Islet of Langerhans (tissue), 1 donor: Measurements from ENCODE around the gene TEX51.

Source experiments
- FAIRE-seq: peaks from one replicate; lab custom pipeline; 2011; peaks lifted over from hg19 to GRCh38; lab: Jason Lieb, UNC

Gene TEX51

DNA sequence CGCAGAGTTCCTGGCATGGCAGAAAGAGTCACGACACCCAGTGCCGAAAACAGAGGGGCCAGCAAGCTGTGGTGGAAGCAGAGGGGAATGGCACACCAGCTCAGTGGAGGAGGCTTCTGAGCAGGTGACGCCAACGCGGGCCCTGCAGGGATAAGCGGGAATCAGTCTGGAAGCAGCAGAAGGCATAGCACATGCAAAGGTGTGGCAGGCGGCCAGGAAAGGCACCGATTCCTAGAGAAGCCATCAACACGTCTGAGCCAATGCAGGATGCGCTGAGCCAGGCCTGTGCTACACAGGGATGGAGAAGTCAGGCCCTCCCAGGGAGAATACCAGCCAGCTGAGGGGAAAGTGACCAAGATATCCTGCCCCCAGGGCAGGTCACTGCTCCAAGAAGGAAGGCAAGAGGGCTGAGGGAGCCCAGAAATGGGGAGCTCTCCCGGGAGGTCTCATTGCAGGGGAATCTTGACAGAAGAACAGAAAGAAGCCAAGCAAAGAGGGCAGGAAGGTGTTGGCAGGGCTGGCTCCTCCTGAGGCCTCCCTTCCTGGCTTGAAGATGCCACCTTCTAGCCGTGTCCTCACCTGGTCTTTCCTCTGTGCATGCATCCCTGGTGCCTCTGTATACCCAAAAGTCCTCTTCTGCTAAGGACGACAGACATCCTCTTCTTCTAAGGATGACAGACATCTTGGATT lies 16.3 kb downstream of the TEX51 start:
- no peak for FAIRE-seq

DNA sequence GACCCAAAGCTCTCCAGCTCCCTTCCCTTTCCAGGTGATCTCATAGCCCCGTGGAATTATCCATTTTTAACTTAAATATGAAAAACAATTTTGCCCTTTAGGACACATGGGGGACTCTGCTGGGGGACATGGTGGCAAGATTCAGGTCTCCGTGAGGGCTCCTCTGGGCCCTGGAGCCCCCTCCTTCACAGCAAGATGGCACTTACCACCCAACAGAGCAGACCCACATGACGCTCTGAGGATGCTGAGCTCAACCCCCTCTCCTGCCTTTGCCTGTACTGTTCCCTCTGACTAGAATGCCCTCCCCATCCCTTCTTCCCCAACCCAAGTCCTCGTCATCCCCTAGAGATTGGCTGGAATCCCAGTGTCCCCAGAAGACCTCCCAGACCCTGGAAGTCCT lies 17.2 kb downstream of the TEX51 start:
- FAIRE-seq, result no peak

DNA sequence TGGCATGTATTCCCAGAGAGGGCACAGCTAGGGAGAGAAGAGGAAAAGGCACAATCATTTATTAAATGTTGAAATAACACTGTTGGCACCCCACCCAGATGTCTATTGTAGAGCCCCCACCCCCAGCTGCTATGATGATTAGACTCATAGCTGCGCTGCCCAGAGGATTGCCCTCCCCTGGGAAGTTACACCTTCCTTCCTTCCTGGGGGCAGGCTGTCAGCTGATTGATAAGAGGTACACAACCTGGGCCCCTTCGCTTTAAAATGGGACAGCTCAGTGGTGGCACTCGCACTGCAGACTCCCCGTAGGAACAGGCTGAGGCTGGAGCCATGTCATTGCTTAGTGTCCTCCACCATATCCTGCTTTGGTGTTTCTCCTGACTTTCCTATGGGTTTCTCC lies 18.1 kb downstream of the TEX51 start:
- FAIRE-seq, result no peak

DNA sequence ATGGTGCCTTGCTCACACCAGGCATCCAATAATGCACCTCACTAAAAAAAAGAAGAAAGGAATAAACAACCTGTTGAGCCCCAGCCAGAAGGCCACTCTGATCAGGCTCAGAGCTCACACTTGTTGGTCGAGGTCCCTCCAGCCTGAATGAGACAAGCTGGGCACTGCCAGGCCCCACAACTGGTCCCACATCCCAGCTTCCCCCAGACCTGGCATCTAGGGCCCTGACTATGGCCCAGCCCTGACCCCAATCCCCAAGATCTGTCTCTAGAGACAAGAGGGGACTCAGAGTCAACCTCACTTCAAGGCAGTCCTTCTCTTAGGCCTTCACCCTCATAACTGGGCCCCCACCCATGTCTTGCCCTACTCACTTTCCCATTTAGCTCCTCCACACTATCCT lies 22.4 kb downstream of the TEX51 start:
- no peak for FAIRE-seq

DNA sequence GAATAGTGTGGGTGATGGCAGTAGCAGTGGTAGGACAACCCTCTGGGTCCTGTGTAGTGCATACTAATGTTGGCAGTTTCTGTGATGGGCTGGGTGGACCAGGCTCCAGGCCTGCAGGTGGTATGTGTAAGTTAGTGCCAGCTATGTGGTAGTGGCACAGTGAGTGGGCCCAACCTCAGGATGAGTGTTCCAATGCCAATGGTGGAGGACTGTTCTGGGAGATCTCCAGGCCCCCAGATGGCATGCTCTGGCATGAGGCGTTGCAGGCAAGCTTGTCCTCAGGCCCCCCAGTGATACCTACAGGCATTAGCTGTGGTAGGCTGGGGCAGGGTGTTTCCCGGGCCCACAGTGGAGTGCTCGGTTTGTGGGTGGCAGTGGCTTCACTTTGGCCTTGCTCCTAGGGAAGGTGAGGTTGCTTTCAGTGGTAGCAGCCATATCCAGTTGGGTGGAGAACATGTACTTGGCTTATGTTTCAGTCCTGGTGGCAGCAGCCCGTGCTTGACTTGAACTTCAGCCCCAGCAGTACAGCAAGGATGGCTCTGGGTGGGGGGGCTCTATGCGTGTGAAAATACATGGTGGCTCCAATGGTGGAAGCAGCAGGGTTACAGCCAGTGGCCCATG lies 32.4 kb downstream of the TEX51 start:
- no peak for FAIRE-seq

DNA sequence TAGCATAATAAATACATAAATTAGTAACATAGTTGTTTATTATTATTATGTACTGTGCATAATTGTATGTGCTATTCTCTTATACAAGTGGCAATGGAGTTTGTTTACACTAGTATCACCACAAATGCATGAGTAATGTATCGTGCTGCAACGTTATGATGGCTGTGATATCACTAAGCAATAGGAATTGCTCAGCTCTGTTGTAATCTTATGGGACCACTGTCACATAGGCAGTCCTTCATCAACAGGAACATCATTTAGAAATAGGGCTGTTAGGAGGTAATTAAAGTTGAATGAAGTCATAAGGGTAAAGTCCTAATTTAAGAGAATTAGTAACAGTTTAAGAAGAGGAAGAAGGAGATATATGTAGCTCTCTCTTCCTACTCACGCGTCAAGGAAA lies 33.8 kb downstream of the TEX51 start:
- FAIRE-seq, result no peak

DNA sequence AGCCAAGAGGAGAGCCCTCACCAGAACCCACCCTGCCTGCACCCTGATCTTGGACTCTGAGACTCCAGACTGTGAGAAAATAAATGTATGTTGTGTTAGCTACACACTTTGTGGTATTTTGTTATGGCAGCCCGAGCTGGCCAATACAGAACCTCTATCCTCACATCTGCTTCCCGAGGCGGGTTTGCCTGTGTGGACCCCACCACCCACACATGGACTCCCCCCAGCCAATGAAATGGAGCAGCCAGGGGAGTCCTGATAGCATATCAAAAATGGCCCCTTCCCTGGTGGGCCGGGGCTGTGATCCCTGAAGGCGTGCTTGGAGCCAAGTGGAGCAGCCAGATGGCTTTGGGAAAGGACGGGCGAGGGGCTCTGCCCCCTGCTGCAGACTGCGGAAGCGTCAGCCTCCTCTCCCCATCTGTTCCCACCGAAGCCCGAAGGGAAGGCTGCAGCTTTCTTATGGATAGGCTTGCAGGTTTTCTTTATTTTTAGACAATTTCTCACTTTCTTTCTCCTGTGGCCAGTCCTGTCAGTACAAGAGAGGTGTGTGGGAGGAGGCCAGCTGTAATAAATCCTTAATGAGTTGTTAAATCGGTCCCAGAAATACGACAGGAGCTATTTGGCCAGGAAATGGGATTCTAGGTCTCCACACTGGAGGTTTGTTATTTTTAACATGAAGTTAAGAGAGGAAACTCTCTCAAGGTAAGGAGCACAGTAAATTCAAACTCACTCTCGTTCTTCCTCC lies 34.4 kb downstream of the TEX51 start:
- FAIRE-seq, result no peak

DNA sequence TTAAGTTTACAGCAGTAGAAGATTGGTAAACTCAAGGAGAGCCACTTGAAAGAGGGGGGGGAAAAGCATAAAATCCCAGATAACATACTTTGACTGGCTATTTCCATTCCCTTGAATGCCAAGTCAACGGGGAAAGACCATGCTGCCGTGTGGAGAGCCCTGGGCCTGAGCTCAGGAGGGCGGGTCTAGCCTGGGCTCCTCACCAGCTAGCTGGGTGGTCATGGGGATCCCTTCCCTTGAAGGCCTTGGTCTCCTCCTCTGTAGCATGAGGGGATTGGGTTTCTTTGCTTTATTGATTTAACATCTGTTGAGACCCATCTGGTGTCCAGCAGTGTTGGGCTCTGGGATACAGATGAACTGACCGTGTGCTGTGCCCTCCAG lies 35.0 kb downstream of the TEX51 start:
- FAIRE-seq, result no peak

DNA sequence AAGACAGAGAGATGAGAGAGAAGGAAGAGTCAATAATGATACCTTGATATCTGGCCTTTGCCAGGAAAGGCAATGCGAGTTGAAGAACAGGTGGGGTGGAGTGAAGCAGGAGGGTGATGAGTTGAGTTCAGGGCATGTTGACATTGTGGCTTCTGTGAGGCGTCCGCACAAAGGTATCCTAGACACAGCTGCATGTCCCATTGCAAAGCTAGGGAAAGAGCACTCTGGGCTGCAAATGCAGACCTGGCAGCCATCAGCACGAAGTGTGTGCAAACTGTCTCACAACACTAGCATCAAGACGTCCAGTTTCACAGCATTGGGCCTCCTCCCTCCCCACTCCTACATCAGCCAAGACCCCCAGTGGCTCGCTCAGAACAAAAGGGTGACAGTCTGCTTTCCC lies 36.1 kb downstream of the TEX51 start:
- FAIRE-seq, result no peak

DNA sequence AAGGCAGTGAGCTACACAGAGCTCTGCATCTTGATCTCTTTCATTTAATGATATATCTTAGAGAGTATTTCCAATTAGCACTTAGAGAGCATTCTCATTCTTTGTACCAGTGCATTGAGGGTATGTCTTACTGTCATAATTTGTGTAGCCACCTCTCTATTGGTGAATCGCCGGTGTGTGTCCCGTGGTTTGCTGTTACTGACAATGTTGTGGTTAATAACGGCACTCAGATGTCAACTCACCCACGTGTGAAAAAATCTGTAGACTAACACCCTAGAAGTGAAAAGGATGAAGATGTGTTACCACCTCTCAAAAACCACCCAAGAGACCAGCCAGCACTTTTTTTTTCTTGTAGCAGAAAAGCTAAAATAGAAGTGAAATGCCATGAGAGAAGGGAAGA lies 37.1 kb downstream of the TEX51 start:
- FAIRE-seq, result no peak

DNA sequence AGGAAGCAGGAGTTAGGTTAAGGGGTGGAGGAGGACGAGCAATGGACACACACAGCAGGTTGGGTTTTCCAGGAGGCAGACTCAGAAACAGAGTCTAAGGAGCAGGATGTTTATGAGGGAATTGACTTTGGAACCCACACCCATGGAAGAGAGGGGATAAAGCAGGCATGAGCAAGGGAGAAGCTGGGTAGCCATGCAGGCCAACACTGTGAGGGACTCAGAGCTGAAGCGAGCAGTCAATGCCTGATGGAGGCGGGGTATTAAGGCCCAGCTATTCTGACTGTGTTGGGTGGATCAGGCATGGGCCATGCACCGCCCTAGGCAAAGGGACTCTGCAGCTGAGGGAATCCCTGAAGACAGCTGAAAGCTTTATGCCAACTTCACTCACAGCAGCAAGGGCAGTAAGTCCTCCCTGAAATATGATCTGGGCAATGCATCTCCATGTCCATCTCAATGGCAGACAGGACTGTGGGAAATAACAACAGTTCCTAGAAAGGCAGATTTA lies 37.6 kb downstream of the TEX51 start:
- no peak for FAIRE-seq

DNA sequence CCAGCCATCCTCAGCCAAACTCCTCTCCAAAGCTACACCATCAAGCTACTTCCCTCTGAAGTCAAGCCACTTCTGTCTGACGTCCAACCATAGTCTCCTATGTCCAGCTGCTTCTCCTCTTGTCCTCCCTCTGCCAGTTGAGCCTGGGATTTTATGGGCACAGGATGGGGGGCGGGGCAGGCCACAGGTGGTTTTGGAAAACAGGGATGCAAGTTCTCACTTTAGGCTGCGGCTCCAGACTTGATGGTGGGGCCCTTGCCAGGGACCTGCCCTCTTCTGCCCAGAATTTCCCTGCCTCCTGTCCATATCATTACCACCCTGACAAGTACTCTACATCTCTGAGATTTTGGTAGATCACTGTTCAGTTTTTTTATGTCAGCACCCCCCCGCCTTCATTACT lies 41.6 kb downstream of the TEX51 start:
- no peak for FAIRE-seq

DNA sequence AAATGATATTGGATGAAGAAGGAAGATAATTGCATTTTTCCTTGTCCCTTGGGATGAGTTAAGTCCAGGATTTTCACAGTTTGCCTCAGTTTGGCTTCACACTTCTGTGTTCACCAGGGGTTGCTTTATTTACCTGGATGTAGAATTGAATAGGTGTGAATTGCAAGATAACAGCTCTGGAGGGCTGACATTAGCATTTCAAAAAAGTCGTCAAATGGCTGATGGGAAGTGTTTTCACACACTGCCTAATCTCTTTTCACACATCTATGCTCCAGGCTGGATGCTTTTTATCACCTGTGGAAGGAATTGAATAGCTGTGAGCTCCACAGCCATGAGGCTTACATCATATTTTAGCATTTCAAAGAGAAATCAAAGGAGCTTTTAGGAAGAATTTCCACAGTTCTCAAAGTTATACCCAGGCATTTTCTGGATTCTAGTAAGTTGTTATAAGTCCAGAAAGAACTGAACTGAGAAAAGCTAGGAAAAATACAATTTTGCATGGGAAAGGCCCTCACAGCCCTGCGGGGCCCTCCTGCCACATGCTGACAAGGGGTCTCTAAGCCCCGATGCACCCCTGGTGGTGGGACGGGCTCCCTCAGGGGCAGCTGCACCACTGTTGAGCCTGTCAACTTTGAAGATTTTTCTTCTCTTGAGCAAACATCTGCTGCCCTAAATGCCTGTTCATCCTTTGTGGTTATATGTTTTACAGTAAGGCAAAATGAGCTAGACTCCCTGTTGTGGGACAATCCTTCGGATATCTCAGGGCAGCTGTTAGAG lies 43.9 kb downstream of the TEX51 start:
- FAIRE-seq, result no peak

DNA sequence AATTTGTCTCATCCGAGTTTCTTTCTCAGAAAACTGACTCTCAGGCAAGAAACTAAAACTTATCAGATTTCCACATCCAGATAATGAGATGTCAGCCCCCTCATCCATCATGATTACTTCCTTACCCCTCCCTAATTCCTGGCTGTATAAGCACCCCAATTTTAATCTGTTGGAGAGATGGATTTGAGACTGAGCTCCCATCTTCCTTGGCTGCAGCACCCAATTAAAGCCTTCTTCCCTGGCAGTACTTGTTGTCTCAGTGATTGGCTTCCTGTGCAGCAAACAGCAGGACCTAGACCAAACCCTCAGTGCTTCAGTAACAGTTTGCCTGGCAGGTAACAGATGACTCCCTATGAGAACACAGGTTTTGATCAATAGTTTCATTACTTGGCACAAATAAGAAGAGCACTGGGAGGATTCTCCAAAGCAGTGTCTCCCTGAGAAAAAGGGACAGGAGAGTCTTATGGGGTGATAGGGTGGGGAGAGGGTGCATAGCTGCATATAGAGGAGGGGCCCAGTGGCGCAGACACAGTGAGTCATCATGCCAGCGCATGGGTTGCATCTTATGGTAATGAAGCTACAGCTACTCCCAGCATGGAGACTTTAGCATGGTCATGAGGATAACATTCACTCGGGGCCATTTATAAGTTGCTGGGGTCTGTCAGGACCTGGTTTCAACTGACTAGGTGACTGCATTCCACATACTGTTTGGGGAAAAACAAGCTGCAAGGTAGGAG lies 45.1 kb downstream of the TEX51 start:
- FAIRE-seq, result no peak

DNA sequence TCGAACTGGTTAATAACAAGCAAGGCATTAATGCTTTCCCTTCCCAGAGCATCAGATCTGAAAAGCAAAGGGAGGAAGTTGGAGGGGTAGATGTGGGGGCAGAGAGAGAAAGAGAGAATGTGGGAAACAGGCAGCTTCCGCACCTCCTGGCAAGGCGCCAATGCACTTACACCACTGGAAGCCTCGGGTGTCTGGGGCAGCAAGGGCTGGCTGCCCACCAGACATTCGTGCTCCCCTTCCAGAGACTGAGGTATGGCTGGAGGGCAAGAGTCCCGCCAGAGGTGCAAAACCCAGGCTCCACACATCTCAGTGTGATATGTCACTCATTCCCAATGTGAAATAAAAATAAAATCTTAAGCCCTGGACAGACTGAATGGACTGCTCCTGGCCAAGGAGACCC lies 46.4 kb downstream of the TEX51 start:
- FAIRE-seq, result no peak

DNA sequence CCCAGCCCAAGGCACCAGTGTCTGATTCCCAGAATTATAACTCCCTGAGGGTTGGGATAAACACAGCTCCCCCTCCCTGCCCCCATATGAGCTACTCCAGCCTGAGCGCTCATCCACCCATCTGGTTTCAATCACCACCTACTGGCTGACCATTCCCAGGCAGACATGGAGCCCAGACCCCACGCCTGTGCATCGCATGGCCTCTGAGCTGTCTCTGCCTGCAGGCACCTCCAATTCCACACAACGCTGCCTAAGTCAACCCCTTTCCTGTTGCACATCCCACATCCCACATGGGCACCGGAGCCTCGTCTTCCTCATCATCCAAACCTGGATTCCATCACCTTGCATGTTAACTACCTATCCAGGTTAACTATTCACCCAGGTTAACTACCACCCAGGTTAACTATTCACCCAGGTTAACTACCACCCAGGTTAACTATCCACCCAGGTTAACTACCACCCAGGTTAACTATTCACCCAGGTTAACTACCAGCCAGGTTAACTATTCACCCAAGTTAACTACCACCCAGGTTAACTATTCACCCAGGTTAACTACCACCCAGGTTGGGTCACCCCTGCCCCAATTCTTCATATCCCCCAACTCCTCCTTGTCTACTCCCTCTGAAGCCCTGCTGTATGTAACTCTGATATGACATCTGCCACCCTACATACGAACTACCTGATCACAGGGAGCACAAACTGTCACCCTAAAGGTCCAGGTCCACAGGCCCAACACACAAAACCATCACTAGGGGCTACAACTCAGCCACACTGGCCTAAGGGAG lies 47.8 kb downstream of the TEX51 start:
- no peak for FAIRE-seq

DNA sequence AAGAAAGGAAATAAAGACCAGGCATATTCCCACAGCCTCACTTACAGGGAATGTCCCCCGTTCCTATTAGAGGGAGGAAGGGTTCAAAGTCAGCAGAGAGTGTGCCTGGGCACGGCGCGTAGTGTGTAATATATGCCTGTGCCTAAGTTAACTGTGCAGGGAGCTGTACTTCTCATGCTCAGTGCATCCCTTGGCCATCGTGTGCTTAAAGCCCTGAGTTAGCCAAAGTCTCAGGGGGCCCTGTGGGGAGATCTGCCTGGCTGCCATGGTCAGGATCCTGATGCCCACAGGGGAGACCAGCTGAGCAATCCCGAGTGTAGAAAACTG lies 48.4 kb downstream of the TEX51 start:
- FAIRE-seq, result no peak

DNA sequence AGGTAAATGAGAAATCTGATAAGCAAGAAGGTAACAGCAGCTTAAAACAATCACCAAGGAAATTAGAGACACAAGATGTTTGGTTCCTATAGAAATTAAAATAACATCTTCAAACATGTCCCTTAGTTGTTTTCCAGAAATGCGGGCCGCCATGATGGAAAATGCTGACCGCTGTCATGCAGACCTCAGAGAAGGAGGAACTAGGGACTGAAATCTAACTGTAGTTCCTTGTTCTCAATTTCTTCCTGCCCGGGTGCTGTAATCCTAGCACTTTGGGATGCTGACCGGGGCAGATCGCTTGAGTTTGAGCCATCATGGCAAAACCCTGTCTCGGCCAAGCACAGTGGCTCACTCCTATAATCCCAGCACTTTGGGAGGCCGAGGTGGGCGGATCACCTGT lies 51.1 kb downstream of the TEX51 start:
- no peak for FAIRE-seq

DNA sequence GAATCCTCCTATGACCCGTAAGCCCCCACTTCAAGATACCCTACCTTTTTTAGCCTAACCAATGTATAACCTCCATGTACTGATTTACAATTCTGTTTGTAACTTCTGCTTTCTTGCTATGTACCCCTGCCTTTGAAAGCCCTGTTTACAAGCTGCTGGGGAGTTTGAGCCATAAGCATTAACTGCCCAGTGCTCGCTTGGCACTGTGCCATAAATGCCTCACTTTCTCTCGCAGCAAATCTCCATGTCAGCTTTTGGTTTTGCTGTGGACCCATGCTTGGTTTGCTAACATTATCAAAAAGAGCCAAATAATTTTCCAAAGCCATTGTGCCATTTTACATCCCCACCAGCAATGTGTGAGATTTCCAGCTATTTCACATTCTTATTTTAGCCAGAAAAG lies 51.8 kb downstream of the TEX51 start:
- FAIRE-seq, result no peak
